GM12891 (cell line): ENCODE data around the gene SHC3.

Experiments
- PAX5 ChIP-seq: IDR thresholded peaks from 2 replicates; pipeline ENCODE4 v1.6.1; 2011; ENCODE audit warnings: low read length, moderate library complexity, mild to moderate bottlenecking; ENCODE audit not compliant: insufficient read depth, severe bottlenecking
- POLR2A ChIP-seq: IDR thresholded peaks from 2 replicates; pipeline ENCODE4 v1.6.1; 2011; ENCODE audit warnings: low read depth, low read length, control low read depth
- POLR2AphosphoS5 ChIP-seq: IDR thresholded peaks from 2 replicates; pipeline ENCODE4 v1.6.1; 2011; ENCODE audit warnings: low read depth, low read length, control low read depth
- TAF1 ChIP-seq: IDR thresholded peaks from 2 replicates; pipeline ENCODE4 v1.6.1; 2011; ENCODE audit warnings: low read depth, low read length, control low read depth

- TF ChIP-seq POLR2AphosphoS5 (no peak), PAX5 (no peak), POLR2A (no peak), TAF1 (no peak)
Observed at GRCh38 chr9:88983865-88984542, 194.6 kb downstream of the SHC3 start.
